Sigmoid colon (tissue), 7 donors: ENCODE results near the gene EPB41L1. TPM values are rescaled to one million over a fixed set of nuclear protein-coding genes. Genes with fewer than 3 reads are reported as not detected.

Experiments used
- DNase-seq: peaks from one replicate; pipeline ENCODE4 v3.0.0-alpha.2; 2019
- H3K27ac ChIP-seq, 4 donors: fragments of 200-600 bp; sonication (generic); one replicate each; pipeline ENCODE4 v1.5.1; 2016 to 2019; ENCODE audit warnings: mild to moderate bottlenecking in 1 of 4
- H3K27me3 ChIP-seq, 3 donors: fragments of 200-600 bp; sonication (generic); one replicate each; pipeline ENCODE4 v1.5.1; 2019; ENCODE audit warnings: mild to moderate bottlenecking in 1 of 3
- H3K36me3 ChIP-seq, 4 donors: fragments of 200-600 bp; sonication (generic); one replicate each; pipeline ENCODE4 v1.5.1; 2016 to 2019
- H3K4me1 ChIP-seq, 4 donors: fragments of 200-600 bp; sonication (generic); one replicate each; pipeline ENCODE4 v1.5.1; 2017 to 2019
- H3K4me3 ChIP-seq, 4 donors: fragments of 200-600 bp; sonication (generic); one replicate each; pipeline ENCODE4 v1.5.1; 2017 to 2019; ENCODE audit warnings: mild to moderate bottlenecking in 2 of 4, moderate library complexity in 1 of 4
- H3K9me3 ChIP-seq, 4 donors: fragments of 200-600 bp in 3 of 4; sonication (generic) in 3 of 4; one replicate each; pipeline versions ENCODE4 v1.5.1 to v1.6.1; 2013 to 2019
- EP300 ChIP-seq, 4 donors: sonication (generic); formaldehyde crosslinking; IDR thresholded peaks; one replicate each; pipeline ENCODE4 v1.6.1; 2017; ENCODE audit warnings: antibody characterized with exemption in 4 of 4
- POLR2A ChIP-seq, 2 donors: fragments of 450-650 bp; IDR thresholded peaks; one replicate each; pipeline ENCODE4 v1.6.1; 2016; ENCODE audit warnings: antibody characterized with exemption in 2 of 2, mild to moderate bottlenecking in 2 of 2, moderate library complexity in 2 of 2
- POLR2AphosphoS5 ChIP-seq, 4 donors: sonication (generic); formaldehyde crosslinking; IDR thresholded peaks; one replicate each; pipeline ENCODE4 v1.6.1; 2017; ENCODE audit warnings: antibody characterized with exemption in 4 of 4
- WGBS, 2 donors: extraction: QIAGEN DNeasy Blood & Tissue Kit; methylation state at CpG; one replicate each; pipeline ENCODE4 v1.1.7; 2013; 5-methylcytosine and 5-hydroxymethylcytosine counted together
- intact Hi-C: fragments of 100-400 bp; cut with DNase I; formaldehyde crosslinking; loops from one replicate; pipeline ENCODE4 v1.15.1; 2023
- polyA plus RNA-seq, 3 donors: library from polyadenylated mRNA; stranded (reverse); fragments of 200-250 nt; gene quantifications; one replicate each; pipeline ENCODE4 v1.2.3, GENCODE V29; 2013
- total RNA-seq, 4 donors: library from RNA; depleted of rRNA; stranded (reverse); fragments of >200 nt; gene quantifications; one replicate each; pipeline ENCODE4 v1.1.0, GENCODE V29; 2016
- TF ChIP-seq, protein P1 (sequence below), 4 experiments: fragments of 450-650 bp in 3 of 4; fragments of 200-600 bp in 1 of 4; IDR thresholded peaks; one replicate each; pipeline ENCODE4 v1.5.1; 2016 to 2019; ENCODE audit warnings: antibody characterized with exemption in 4 of 4, mild to moderate bottlenecking in 3 of 4, moderate library complexity in 2 of 4
- donor health status: healthy with polysubstance abuse.
- donor health status: Bipolar disorder and iron deficiency.
- donor health status: healthy.

Gene EPB41L1
- total and polyA plus RNA-seq, 7 donors, result 14.1 to 61.8 (median 19.3) TPM

GRCh38 chr20:36218380-36219064 lies 64.0 kb downstream of the EPB41L1 start:
- H3K36me3 ChIP-seq, result peaks cover 0 to 29% (median 7%) of the 10 kb centered on the region in 4 donors
- no peak for DNase-seq
- TF ChIP-seq POLR2A (IDR thresholded peaks at IDR 0.05) (no peak), POLR2AphosphoS5 (IDR thresholded peaks at IDR 0.05) (no peak), EP300 (IDR thresholded peaks at IDR 0.05) (no peak)
- TF ChIP-seq, protein P1, sequence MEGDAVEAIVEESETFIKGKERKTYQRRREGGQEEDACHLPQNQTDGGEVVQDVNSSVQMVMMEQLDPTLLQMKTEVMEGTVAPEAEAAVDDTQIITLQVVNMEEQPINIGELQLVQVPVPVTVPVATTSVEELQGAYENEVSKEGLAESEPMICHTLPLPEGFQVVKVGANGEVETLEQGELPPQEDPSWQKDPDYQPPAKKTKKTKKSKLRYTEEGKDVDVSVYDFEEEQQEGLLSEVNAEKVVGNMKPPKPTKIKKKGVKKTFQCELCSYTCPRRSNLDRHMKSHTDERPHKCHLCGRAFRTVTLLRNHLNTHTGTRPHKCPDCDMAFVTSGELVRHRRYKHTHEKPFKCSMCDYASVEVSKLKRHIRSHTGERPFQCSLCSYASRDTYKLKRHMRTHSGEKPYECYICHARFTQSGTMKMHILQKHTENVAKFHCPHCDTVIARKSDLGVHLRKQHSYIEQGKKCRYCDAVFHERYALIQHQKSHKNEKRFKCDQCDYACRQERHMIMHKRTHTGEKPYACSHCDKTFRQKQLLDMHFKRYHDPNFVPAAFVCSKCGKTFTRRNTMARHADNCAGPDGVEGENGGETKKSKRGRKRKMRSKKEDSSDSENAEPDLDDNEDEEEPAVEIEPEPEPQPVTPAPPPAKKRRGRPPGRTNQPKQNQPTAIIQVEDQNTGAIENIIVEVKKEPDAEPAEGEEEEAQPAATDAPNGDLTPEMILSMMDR (IDR thresholded peaks at IDR 0.05), result no peak
- H3K9me3 ChIP-seq, result no peaks in the 10 kb centered on the region
- WGBS, 2 donors, result 83 to 89% methylated on average over 16 of the region's 16 CpGs
- no peak overlapping the region for H3K27ac ChIP-seq
- intact Hi-C loops, result no loop called here
- H3K4me1 ChIP-seq, result no peaks in the 10 kb centered on the region
- H3K27me3 ChIP-seq, result no peaks in the 10 kb centered on the region
- no peak overlapping the region for H3K4me3 ChIP-seq

GRCh38 chr20:36219671-36220220 lies 65.2 kb downstream of the EPB41L1 start:
- no peaks in the 10 kb centered on the region for H3K27me3 ChIP-seq
- TF ChIP-seq POLR2AphosphoS5 (IDR thresholded peaks at IDR 0.05), result no peak
- TF ChIP-seq EP300 (IDR thresholded peaks at IDR 0.05), result no peak
- TF ChIP-seq, protein P1 (IDR thresholded peaks at IDR 0.05), result no peak
- TF ChIP-seq POLR2A (IDR thresholded peaks at IDR 0.05), result no peak
- no peaks in the 10 kb centered on the region for H3K9me3 ChIP-seq
- no peak overlapping the region for H3K27ac ChIP-seq
- peaks cover 0 to 28% (median 4%) of the 10 kb centered on the region in 4 donors for H3K36me3 ChIP-seq
- no peak overlapping the region for H3K4me3 ChIP-seq
- no peaks in the 10 kb centered on the region for H3K4me1 ChIP-seq
- 94% methylated on average over 17 of the region's 17 CpGs for WGBS, 2 donors
- intact Hi-C loops, result no loop called here
- no peak for DNase-seq

- WGBS, 2 donors, result 88 to 94% methylated on average over 7 of the region's 7 CpGs
- no peaks in the 10 kb centered on the region for H3K4me1 ChIP-seq
- no peaks in the 10 kb centered on the region for H3K27me3 ChIP-seq
- peak; percentile 32 for DNase-seq
- TF ChIP-seq, protein P1 (IDR thresholded peaks at IDR 0.05), result no peak
- TF ChIP-seq POLR2A (IDR thresholded peaks at IDR 0.05) (no peak), POLR2AphosphoS5 (IDR thresholded peaks at IDR 0.05) (no peak), EP300 (IDR thresholded peaks at IDR 0.05) (no peak)
- H3K4me3 ChIP-seq, result no peak overlapping the region
- H3K27ac ChIP-seq, result no peak overlapping the region
- peaks cover 0 to 38% (median 5%) of the 10 kb centered on the region in 4 donors for H3K36me3 ChIP-seq
- intact Hi-C loops, result no loop called here
- no peaks in the 10 kb centered on the region for H3K9me3 ChIP-seq
Observed at GRCh38 chr20:36225666-36226065, 71.1 kb downstream of the EPB41L1 start.

- intact Hi-C loops, result no loop called here
- 67 to 82% methylated on average over 6 of the region's 6 CpGs for WGBS, 2 donors
- DNase-seq, result peak; percentile 7
- Histone ChIP-seq H3K4me1 (no peaks in the 10 kb centered on the region), H3K4me3 (no peak overlapping the region), H3K9me3 (no peaks in the 10 kb centered on the region), H3K27me3 (no peaks in the 10 kb centered on the region), H3K27ac (no peak overlapping the region), H3K36me3 (peaks cover 0 to 23% (median 2%) of the 10 kb centered on the region in 4 donors)
- TF ChIP-seq POLR2A (IDR thresholded peaks at IDR 0.05) (no peak), EP300 (IDR thresholded peaks at IDR 0.05) (no peak), POLR2AphosphoS5 (IDR thresholded peaks at IDR 0.05) (no peak)
- TF ChIP-seq, protein P1 (IDR thresholded peaks at IDR 0.05), result no peak
Observed at GRCh38 chr20:36228770-36229169, 74.2 kb downstream of the EPB41L1 start.
